GM12801 (cell line): ENCODE data around the gene KLHDC7B.

Experiments used
- CTCF ChIP-seq: IDR thresholded peaks from one replicate; pipeline ENCODE4 v1.5.1; 2011; ENCODE audit warnings: control low read depth; ENCODE audit not compliant: insufficient read length; ENCODE audit errors: extremely low read depth

The KLHDC7B gene

GRCh38 chr22:50587407-50587806 lies 41.7 kb downstream of the KLHDC7B start:
- no peak for TF ChIP-seq CTCF

GRCh38 chr22:50595189-50595588 lies 49.5 kb downstream of the KLHDC7B start:
- no peak for TF ChIP-seq CTCF

- TF ChIP-seq CTCF, result no peak
Measured at GRCh38 chr22:50597097-50597496, 51.4 kb downstream of the KLHDC7B start.

GRCh38 chr22:50599816-50600455 lies 54.2 kb downstream of the KLHDC7B start:
- no peak for TF ChIP-seq CTCF

- no peak for TF ChIP-seq CTCF
Measured at GRCh38 chr22:50600538-50600937, 54.8 kb downstream of the KLHDC7B start, which contains the start of gene MAPK8IP2. MAPK8IP2 (plus strand) TSS chr22:50600793; CDS start chr22:50600819, 26 bp downstream.
